Dermis blood vessel endothelial cell (primary cell): Measurements from ENCODE around the gene FAM114A1. TPM values are rescaled to one million over a fixed set of nuclear protein-coding genes. Genes with fewer than 3 reads are reported as not detected.
"Not testable (repeated sequence)": the region's sequence is repeated elsewhere in the genome, so short reads cannot be mapped to it uniquely, and the experiment has no call there.

Experiments used
- DNase-seq: peaks from one replicate; pipeline ENCODE4 v3.0.0; 2010
- total RNA-seq: library from RNA; depleted of rRNA; stranded (reverse); fragments of >200 nt; gene quantifications from 2 replicates; pipeline ENCODE4 v1.2.3, GENCODE V29; 2014

The FAM114A1 gene
- total RNA-seq, 1 donor from 2014 or later, result 167 TPM

DNA sequence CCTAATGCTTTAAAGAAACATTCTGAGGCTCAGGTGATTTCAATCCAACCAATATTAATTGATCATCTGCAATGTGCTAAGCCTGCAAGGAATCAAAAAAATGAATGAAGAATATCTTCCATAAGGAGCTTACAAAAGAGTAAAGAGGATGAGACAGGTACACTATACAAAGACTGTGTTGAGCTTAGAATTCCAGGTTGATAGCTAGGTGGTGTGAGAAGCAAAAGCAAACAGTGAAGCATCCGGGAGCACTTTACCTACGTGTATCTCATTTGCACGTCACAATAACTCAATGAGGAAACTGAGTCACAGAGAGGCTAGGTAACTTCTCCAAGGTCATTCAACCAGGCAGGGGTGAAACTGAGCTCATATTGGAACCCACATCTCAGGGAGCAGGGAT lies 37.1 kb downstream of the FAM114A1 start:
- no peak for DNase-seq

DNA sequence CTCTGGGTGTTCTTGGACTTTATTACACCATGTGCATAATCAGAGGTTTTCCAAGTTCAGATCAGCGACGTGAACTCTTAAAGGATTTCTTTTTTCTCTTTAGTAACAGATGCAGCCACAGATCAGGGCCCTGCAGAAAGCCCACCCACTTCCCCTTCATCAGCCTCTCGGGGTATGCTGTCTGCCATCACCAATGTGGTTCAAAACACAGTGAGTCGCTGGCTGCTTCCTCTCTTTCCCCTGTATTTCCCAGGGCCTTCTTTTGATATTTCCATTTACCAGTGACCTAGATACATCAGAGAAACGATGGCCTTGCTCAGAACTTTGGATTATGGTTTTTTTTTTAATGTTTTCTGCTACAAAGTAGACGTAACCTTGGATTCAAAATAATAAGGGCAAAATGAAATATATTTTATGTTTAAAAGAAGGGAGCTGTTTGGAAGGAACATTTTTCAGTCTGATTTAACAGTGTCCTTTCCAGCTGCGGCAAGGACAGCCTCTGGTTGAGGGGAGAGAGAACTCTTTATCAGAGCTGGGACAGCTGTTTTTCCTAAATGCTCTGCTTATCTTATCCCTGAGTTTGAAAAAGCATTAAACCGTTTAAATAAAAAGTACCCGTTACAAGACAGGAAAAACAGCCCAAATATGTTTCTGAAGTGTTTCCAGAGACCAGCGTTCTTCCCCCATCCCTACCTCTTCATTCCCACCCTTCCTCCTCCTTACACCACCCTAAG lies 38.2 kb downstream of the FAM114A1 start:
- no peak for DNase-seq

DNA sequence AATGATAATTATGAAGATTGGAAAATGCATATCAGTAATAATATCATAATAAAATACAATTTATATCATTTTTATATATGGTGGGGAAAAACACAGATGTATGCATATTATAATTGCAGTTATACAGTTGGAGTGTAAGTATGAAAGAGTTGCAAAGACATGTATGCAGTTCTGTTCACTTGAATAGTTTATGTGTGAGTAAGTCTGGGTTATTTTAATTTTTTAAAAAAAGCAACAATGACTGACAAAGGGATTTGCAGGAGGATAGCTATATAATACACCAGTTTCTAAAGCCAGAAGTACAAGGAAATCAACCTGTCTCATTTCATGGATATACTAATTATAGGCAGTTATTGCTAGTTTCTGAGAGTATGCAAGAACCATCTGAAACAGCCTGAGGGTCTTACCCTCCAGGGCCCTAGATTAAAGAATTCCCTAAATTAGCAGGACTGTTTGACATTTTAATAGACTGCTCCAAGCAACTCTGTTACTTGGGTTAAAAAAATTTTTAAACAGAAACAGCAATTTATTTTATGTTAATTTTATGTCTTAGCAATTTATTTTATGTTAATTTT lies 40.2 kb downstream of the FAM114A1 start:
- no peak for DNase-seq

DNA sequence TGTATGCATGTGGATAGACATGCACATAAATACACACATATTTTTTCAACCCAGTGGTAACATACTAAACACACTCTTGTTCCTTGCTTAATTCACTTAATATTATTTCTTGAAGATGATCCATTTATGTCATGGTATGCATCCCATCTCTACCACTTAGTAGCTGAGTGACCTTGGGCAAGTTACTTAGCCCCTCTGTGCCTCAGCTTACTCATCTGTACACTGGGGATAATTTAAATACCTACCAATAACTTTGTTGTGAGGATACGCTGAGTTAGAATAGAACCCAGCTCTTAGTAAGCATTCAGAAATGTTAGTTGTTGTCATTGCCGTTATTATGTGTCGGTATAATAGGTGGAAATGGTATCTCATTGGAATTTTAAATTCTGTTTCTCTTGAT lies 41.4 kb downstream of the FAM114A1 start:
- DNase-seq, result no peak

DNA sequence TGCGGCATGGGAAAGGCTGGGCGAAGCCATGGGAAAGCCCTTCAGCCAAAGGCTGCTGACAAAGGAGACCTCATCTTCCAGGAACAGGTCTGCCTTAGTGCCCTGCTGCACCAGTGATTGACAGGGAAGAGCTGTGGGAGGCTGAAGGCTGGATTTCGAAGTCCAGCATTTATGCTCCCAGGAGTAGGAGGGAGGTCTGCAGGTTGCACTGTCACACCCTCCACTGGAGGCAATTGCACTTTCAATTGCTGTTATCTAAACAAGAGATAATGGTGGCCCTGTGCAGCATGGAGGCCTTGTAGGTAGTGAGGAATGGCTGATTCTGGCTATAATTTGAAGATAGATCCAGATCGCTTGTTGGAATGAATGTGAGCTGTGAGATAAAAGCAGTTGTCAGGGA lies 43.7 kb downstream of the FAM114A1 start:
- DNase-seq, result no peak

DNA sequence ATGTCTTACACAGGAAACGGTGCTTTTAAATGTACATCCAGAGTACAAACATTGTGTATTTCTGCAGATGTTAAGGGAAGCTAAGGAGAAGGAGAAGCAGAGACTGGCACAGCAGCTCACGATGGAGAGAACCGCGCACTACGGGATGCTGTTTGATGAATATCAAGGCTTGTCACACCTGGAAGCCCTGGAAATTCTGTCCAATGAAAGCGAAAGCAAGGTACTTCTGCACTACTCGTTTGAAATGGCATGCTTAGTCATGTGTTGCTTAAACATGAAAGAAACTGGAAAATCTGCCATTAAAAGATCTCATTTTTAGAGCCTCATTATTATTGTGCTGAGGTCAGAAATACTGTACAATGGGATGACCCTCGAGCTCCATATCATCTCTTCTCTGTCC lies 47.2 kb downstream of the FAM114A1 start:
- no peak for DNase-seq

DNA sequence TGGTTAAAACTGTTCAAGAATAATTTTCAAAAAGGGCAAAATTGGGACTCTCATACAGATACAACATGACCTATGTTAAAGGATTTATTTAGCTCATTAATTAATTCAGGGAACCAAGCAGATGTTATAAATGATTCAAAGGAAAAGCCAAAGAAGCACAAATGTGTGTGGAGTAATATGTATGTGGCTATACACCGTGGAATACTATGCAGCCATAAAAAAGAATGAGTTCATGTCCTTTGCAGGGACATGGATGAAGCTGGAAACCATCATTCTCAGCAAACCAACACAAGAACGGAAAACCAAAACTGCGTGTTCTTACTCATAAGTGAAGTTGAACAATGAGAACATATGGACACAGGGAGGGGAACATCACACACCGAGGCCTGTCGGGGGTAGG lies 48.7 kb downstream of the FAM114A1 start:
- DNase-seq, result not testable (repeated sequence)

DNA sequence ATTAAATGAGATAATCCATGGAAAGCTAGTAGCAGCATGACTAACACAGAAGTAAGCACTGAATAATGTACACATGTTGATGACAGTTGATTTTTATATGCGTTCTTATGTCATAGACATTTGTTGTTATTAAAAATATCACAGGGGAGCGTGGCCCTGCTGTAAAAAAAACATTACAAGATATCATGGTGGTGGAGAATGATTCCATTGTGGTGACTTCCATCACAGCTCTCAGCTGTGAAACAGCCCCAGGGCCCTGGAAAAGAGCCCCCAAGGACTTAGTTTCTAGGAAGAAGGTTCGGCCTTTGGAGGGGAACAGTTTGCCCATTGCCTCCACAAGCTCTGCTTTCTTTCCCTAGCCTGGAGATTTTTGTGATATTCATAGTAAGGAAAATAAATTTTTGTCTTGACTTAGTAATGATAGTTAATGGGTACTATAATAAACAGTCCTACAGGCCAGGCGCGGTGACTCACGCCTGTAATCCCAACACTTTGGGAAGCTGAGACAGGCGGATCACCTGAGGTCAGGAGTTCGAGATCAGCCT lies 49.9 kb downstream of the FAM114A1 start:
- no peak for DNase-seq

DNA sequence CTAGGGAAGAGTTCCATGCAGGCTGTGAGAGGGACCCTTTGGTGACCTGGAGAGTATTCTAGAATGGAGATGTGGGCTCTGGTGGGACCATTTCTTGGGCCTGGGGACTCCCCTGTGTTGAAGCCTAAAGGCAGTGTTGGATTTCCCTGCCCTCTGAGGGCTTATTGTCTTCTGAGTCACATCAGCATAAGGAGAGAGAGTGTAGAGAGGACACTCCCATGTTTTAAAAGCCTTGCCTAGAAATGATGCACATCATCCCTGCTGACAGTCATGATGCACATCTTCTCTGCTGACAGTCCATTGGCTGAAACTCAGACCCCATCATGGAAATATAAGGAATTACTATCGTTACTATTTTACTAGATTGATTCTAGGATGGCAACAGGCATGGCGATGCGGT lies 51.9 kb downstream of the FAM114A1 start:
- DNase-seq, result no peak

DNA sequence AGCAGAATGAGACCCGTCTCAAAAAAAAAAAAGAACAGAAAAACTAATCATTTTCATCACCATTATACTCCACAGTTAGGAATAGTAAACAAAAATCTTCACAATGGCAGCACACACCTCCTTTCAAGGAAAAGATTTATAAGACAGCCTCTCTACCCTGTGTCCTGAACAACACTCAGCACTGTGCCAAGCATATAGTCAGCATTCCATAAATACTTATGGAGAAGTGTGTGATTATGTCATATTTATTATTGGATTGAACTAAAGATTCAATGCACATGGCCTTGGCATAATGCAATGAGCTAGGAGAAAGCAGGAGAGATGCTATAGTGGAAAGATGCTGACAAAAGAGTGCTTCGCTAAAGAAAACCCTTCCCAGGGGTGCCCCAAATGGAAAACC lies 52.6 kb downstream of the FAM114A1 start:
- no peak for DNase-seq

DNA sequence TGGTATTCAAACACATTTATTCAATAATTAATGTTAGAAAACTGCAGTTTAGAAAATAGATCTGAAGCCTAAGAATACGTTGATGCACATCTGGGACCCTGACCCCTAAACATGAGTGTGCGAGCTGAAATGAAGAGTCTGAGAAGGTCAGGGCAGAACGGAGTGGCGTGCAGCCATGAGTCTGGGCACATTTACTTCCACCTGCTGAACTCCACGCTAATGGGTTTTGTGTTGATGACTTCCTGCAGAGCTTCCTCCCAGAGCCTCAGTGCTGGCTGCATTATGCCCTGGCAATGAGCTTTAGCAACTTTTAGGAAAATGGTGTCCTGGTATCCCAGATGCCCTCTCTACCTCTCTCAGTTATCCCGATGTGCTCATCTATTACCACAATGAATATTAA lies 53.1 kb downstream of the FAM114A1 start:
- DNase-seq, result peak; percentile 38

DNA sequence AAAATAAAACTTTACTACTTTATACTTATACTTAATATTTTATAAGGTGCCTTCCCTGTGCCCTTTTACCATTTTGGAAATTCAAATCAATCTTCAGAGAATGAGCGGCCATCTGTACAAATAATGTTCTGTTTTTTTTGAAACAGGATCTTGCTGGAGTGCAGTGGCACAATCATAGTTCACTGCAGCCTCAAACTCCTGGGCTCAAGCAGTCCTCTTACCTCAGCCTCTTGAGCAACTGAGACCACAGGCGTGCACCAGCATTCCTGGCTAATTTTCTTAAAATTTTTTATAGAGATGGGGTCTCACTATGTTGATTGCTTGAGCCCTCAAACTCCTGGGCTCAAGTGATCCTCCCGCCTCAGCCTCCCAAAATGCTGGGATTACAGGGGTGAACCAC lies 53.5 kb downstream of the FAM114A1 start:
- no peak for DNase-seq

DNA sequence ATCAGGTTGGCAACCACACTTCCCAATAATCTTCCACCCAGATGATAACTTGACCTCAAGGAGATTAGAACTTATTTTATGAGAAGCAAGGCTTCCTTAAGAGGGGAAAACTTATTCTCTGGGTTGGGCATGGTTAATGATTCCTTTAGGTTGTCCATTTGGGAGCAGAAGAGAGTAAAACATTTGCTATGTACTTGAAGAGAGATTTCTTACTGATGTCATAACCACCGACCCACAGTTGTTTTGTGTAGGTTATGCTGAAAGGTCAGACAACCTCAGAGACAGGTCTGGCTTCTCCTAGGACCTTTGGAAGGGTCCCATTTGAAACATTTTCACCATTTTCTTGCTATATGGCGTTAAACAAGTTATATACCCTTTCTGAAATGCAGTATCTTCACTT lies 56.1 kb downstream of the FAM114A1 start:
- DNase-seq, result no peak

DNA sequence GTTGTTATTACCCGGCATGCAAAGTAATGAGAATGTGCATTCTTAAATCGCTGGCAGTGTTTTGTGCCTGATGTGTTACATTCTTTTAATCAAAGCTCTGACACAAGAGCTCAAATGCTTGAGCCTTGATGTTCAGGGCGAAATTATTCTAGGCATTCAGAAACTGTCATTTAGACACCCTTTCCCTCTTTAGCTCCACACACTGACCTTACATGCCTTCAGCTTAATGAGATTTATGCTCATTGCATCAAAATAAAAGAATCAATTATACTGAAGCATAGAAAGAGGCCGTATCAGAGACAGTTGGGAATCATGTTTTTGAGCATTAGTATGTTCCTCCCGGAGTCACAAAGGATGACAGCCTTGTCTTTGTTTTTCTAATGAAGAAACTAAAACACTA lies 56.7 kb downstream of the FAM114A1 start:
- DNase-seq, result no peak

DNA sequence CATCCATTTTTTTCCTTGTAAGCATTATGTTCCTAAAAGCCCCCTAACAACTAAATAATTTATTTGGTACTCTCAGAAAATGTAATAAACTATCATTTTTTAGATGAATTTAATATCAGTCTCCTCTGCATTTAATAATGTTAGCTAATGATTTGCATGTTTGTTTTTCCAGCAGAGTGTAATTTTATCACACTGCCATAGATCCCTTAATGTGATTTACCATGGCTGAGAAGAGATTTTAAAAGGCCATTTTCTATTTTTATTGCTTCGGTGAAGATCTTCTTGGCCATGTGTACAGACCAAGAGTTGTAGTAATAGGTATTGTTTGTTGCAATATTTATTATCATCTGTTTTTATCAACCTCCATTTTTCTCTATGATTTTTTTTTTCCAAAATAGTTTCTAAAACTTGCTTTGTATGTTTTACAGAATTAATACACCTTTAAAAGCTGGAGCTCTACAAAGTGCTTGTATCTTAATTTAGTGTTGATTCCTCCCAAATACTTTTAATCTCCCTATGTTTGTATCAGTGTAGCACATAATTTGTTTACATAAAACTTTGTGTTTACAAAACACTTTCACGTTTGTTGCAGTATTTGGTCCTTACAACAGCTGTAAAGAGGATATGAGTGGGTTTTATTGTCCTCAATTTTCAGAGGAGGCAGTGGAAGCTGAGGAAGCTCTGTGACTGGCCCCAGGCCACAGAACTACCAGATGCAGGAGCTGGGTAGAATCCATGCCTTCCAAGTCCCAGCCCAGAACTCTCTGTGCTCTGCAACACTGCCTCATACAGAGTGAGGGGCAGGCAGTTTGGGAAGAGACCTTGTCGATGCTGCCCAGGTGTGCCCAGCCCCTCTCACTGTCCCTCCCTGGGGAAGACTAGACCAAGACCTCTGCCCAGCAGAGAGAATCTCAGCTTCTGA lies 58.1 kb downstream of the FAM114A1 start:
- no peak for DNase-seq

DNA sequence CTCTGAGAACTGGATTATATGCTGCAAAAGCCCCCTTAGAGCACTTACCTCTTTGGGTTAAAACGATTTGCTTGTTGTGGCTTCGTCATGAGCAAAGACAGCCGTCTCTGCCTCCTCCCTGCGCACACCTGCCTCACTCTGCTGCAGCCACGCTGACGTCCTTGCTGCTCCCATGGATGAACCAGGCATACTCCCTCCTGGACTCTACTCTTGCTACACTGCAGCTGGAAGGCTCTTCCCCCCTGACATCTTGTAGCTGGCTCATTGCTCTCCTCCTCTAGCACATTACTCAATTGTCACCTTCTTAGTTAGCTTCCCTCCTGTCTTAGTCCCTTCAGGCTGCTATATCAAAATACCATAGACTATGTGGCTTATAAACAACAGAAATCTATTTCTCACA lies 59.3 kb downstream of the FAM114A1 start:
- DNase-seq, result no peak

DNA sequence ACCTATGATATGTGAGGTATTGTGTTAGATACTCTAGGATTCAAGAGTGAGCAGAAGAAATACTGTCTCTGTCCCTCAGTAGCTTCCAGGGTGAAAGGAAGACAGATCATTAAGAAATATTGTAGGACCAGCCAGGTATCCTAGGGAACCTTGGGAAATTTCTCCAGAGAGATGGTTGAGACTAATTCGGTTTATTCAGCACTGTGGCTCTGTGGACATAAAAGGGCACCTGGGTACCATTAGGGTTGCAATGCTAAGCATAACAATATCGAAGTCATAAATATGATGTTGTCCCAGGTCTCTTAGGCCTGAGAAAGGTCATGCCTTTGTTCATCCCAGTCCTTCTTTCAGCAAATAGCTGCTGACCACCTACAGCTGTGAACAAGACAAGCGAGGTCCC lies 61.0 kb downstream of the FAM114A1 start:
- no peak for DNase-seq

DNA sequence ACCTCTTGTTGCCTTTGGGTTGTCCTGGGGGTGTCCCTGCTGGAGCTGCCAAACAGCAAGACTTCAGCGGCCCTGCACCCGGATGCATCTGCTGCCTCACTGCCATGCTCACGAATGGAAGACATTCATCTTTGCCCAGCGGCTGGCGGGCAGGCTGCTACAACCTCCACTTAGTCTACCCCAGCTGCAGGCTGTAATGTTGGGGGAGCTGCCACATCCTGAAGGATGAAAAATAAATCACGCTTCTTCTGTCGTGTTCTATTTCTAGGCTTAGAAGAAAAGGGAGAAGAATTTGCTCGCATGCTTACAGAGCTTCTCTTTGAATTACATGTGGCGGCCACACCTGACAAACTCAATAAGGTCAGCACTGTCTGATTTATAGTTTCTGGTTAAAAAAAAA lies 61.4 kb downstream of the FAM114A1 start:
- no peak for DNase-seq

DNA sequence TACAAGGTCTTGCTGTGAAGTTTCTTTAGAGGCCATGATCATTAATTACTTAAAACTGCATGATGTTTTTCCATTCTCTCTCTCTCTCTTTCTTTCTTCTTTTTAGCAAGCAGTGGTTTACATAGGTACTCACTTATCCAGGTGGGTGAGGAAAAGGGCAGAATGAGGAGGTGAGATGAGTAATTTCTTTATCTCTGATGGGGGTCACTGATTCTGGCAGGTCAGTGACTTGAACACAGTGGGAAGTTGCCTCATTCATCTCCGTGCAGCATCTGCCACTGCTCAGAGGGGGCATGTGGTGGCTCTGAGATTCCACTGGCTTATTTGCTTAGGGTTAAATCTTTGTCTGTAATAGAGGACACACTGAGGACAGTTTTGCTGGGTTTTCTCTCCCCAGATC lies 62.6 kb downstream of the FAM114A1 start:
- DNase-seq, result no peak

DNA sequence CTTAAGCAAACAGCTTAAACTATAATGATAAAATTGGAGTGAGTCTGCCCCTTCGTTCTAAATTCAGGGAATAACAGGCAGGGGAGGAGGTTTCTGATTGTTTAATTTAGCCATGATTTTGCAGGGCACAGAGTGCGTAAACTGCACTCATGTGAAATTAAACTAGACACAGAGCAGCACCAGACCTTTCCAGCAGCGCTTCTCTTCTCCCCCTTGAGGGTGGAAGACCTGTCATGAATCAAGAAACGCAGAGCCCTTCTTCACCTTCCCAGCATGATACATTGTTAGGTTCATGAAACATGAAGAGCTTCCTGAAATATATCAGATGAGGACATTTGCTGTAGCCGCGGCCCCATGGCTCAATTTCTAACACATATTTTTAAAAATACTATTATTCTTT lies 63.1 kb downstream of the FAM114A1 start:
- no peak for DNase-seq

DNA sequence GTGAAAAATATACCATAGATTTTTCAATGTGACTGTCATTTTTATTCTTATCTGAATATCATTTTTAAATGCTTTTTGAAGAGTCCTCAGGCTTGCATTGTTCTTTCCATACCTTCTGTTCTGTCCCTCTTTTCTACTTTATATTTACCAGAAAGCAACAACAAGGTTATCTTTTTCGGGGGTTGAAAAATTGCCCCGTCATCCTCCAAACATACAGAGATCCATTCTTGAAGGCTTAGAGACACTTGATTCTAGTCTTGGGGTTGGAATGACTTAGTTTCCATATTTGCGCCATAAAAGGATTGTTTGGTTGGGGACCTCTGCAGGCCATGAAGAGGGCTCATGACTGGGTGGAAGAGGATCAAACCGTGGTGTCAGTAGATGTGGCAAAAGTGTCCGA lies 63.5 kb downstream of the FAM114A1 start:
- no peak for DNase-seq

DNA sequence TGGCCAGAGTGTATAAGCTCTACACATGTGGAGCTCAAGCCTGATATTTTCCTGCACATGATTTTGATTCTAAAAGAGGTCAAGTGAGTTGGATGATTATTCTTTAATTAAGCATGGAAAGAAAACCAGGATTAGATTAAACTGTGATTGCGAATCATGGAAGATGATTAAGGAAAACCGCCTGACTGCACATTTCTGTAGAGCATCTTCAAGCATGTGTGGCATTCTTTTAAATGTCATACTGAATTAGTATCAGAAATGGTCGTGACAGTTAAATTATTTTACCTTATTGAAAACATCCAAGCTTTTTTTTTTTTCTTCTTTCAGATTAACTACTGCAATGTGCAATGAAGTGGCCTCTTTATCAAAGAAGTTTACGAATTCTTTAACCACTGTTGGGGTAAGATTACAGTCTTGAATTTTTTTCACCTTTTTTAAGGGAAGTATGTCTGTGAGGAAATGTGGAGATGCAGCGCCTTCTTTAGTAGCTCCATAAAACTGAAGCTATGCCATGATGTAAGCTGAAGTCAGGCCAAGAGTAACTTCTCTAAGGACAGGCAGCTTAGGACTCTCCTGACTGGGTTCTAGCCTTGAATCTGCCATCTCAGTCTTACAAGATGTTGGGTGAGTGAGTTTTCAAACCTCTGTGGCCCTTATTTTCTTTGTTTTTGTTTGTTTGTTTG lies 67.9 kb downstream of the FAM114A1 start:
- DNase-seq, result no peak

DNA sequence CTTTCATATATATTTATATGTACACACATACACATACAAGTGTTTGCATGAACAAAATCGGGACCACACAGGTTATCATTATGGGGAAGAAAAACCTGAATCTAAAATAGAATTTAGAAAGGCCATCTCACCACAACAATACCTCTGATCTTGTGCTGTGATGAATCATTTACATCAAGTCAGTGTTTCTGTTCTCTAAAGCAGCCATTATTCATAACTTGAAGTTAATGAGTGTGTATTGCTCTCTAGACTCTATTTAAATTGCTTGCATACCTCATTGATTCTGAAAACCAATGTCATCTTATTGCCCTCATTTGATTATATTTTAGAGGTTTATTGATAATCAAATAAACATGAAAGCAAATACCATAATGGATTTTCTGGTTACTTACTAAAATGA lies 71.6 kb downstream of the FAM114A1 start:
- no peak for DNase-seq
